Amniotic epithelial cell (primary cell): Measurements from ENCODE around the gene FBXL7.
A peak's percentile ranks its signal among the peaks of the same experiment; 100 is the strongest.

Source experiments
- DNase-seq: peaks from one replicate; pipeline ENCODE4 v3.0.0-alpha.2; 2010; ENCODE audit warnings: low read depth

The FBXL7 gene

DNA sequence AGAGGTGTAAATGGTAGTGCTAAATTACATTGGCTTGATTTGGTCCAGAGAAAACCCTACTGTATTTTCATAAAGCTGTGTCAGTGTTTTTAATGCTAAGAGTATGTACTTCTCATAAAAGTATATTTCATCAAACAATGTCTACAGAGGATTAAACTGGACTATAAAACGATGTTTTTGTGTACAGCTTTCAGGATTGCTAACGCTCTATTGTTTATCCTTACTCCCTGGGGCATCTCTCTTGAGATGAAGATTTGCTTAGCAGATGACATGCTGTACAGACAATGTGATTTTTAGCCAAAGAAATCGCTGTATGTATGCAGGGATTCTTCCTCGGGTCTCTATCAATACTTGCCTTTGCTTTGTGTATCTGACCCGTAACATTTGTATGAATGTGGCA, 216.0 kb downstream of the FBXL7 start:
- DNase-seq, result no peak

- peak; percentile 57 for DNase-seq
Measured at GRCh38 chr5:15717001-15717400, 217.0 kb downstream of the FBXL7 start.

DNA sequence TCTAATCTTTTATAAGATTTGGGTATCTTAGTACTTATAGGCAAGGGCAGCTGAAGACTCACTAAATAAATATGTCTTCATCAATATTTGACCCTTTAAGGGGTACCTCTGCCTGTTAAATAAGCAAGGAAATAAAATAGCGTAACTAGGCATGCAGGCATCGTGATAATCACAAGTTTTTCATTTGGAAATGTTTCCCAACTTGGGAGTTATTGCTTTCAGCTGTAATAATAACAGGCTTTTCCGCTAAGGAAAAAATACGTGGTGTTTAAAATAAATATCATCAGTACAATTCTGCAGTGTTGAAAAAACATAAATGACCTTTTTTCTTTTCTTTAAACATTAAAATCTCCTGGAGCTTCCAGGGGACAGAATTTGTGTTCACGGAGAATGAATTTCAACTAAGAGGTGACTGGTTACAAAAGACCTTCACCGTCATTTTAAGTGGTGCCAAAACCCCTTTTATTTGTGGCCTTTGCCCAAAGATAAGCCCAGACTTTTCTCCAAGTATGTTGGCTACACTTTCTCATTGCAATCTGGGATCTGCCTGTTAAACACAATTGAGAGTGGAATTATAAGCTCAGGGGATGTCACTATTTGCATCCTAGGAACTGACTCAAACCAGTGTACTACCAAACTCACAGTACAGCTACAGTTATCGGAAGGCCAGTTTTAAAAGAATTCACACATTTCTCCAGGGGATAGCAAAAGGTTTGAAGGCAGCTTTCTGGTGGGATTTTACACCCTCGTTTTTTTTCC, 218.6 kb downstream of the FBXL7 start:
- no peak for DNase-seq

DNA sequence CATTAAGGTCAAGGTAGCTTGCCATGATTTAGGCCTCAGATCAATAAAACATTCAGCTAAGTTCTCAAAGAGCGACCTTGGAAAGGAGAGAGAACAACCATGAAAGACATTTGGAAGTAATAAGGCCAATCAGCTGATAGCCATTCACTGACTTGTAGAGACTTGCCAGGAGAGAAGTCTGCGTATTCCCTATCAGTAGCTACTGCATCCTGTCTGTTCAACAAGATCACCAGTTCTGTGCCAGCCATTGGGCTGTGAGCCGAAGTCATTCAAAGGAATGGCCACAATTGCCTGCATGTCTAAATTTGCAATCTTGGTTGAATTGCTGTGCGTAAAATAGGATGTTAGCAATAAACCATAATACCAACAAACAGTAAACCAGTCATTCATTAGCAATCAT, 219.8 kb downstream of the FBXL7 start:
- no peak for DNase-seq

DNA sequence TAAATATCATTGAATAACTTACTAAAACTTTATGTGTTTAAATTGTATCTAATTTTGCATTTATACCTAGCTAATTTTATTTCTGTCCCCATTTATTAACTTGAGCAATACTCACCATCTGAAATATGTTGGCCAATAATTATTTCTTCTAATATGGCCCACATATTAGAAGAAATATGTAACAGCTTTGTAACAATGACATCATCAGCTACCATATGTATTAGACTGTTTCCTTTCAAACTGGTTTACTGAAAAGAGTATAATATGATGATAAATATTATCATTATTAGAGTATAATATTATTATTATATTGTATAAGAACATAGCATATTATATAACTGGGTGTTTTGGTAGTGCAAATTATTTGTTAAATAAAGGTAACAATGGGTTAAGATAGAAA, 220.5 kb downstream of the FBXL7 start:
- DNase-seq, result no peak

GRCh38 chr5:15722305-15722704, 222.3 kb downstream of the FBXL7 start:
- DNase-seq, result no peak

GRCh38 chr5:15727375-15727774, 227.4 kb downstream of the FBXL7 start:
- no peak for DNase-seq

DNA sequence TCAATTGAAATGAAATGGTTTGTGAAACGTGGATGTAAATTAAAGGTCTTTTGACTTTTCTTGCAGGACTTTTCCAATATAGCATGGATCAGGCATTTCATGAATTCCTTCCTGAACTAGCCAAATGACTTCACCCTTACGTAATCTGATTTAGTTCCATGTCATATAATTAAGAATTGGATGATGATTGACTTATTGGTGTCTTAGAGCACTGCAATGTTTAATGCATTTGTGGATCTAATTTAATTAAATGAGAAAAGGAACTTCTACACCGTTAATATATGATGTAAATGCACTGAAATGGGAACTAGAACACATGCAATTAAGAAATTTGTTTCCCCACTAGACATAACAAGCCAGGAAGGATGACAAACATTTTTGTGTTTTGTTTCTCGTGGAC, 228.8 kb downstream of the FBXL7 start:
- no peak for DNase-seq

GRCh38 chr5:15731699-15732098, 231.7 kb downstream of the FBXL7 start:
- no peak for DNase-seq

GRCh38 chr5:15734058-15734457, 234.1 kb downstream of the FBXL7 start:
- DNase-seq, result no peak

GRCh38 chr5:15737036-15737821, 237.2 kb downstream of the FBXL7 start:
- DNase-seq, result peak; percentile 69

DNA sequence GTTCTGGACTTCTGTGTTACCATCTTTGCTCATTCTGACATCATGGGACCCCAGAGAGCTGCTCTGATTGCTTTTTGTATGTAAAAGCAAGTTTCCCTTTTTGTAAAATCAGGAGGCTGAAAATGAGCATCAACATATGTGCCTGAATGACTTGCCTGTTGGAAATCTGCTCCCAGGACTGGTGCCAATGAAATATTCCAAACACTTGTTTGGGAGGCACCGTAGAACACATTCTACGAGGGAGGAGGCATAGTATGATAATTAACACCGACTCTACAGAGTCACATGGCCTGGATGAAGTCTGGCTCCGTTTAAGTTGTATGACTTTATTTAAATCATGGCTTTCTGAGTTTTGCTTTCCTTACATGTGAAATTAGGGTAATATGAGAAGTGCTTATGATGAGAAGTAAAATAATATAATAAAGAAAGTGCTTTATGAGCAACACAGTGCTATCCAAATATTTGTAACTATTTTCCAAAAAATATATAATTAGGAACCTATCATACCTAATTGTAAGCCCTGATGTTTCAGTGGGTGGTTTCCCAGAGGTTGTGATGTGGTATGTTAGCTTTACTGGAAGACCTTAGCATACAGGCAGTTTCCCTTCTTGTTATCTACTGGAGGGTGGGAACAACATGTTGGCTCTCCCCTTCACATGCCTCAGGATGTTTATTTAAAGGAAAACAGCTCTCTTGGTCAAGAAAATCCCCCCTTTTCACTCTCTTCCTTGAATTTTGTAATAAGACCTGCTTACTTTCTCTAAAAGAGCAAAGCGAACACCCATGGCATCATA, 238.1 kb downstream of the FBXL7 start:
- DNase-seq, result no peak

DNA sequence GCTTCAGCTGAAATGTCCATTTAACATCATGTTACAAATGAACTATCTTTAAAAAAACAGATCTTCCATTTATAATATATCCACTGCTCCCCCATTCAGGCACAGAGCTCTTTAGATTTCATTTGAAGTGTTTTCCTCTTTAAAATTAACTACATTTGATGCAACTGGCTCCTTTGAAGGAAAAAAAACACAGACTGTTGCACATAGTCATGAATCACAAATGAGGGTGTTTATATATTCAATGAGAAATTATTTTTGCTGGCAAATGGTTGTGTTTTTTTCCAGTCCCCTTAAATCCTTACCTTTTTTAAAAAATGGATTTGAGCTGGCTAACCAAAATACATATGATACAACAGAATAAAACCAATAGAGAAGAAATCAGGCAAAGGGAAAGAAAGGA, 240.4 kb downstream of the FBXL7 start:
- no peak for DNase-seq

- no peak for DNase-seq
Measured at GRCh38 chr5:15741591-15741990, 241.6 kb downstream of the FBXL7 start.

DNA sequence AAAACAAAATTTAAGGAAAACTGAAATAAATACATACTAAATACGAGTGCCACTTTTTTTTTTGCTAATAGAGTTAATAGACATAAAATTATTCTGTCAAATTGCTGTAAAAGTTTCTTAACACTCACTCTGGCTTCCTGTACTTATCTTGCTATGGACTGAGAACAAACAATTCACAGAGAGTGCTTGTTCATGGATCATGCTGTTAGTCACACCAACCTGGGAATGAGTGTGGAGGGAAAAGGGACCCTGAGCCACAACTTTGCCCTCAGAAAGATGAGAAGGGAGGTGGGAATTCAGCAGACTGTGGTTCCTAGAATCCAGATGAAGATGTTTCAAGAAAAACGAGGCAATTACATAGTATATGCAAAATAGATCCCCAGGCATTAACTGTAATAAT, 246.9 kb downstream of the FBXL7 start:
- DNase-seq, result peak; percentile 47

- DNase-seq, result no peak
Measured at GRCh38 chr5:15748266-15748665, 248.3 kb downstream of the FBXL7 start.

GRCh38 chr5:15752663-15753285, 252.8 kb downstream of the FBXL7 start:
- peak; percentile 58 for DNase-seq

DNA sequence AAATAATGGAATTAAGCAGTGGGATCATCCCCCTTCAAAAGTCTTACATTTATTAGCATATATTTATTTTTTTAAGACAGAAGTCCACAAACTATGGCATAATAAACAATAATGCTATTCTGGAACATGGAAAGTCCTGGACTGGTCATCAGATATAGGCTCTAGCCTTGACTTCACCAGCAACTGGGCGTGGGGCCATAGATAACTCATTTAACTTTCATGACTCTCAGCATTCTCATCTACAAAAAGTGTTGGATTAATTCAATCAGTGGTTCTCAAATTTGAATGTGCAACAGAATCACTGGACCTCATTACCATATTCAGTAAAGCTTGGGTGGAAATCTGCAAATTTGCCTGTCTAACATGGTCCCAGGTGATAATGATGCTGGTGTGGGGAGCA, 253.8 kb downstream of the FBXL7 start:
- no peak for DNase-seq

DNA sequence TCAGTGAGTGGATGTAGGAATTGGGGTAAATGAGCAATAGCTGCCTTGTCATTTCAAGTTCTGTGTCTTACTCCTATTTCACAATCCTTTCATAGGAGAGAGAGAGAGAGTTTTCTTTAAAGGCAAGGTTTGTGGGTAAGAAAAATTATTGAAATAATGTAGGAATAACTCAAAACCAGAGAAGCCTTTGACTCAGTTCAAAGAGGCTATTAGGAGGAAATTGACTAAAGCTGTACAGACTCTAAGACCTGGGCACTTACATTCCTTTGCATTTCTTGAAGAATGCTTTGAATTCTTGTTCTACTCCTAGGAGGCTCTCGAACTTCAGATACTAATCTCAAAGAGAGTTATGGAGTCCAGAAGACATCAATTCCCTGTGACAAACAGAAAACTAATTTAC, 257.1 kb downstream of the FBXL7 start:
- peak; percentile 87 for DNase-seq

DNA sequence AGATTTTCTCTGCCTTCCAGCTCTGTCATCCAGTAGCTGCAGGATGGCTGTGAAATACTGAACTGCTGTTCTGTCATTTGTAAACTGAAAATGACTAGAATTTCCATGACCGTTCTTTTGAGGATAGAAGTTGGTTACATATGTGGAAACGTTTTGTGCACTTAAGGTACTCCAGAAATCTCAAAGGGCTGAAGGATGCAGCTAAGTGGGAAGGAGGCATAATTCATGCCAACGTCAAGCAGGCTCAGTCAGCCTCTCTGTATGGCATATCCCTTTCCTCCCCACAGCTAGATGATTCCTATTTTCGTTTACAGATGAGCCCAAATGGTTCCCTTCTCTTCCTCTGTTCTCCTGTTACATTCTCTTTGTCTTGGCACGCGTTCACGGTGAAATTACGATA, 257.6 kb downstream of the FBXL7 start:
- no peak for DNase-seq

- DNase-seq, result no peak
Measured at GRCh38 chr5:15762668-15763067, 262.7 kb downstream of the FBXL7 start.

GRCh38 chr5:15763754-15764153, 263.8 kb downstream of the FBXL7 start:
- DNase-seq, result peak; percentile 64
